GM20431 (cell line): Measurements from ENCODE around the gene RASA2.

Experiments
- in situ Hi-C: fragments of 300-500 bp; cut with MseI, MboI; formaldehyde crosslinking; loops from one replicate; pipeline ENCODE4 v1.15.0; 2020; ENCODE audit warnings: low sequenced_read_pairs; ENCODE audit not compliant: unreplicated experiment

Gene RASA2

DNA sequence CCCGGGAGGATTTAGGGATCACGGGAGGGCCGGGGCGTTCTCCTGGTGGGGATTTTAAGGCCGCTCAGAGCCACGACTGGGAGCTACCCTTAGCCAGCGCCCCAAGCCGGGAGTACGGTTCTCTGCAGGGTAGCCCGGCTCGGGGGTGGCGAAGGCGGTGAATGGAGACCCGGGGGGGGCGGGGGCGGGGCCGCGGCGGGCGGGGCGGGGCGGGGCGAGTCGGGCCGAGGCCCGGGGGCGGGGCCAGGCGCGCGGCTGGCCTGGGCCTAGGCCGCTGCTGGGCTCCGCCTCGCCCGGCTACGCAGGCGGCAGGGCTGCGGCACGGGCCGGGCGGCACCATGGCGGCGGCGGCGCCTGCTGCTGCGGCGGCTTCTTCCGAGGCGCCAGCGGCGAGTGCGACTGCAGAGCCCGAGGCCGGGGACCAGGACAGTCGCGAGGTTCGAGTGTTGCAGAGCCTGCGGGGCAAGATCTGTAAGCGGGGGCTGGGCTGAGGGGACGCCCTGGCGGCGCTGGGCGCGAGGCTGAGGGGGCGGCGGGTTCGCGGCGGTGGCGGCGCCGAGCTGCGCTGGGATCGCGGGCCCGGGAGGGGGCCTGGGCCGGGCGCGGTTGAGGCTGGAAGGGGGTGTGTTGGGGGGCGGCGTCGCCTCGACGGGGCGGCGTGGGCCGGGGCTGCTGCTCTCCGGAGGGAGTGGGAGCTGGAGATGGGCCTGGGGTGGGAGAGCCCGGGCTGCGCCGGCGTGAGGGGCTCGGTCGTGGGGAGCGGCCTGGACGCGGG is at the start of gene RASA2:
Gene RASA2, plus strand, starts transcription at position 282 of the 775 bp plus-strand sequence. Its CDS starts 57 bp downstream, at position 339.
- in situ Hi-C loops, result no loop called here

DNA sequence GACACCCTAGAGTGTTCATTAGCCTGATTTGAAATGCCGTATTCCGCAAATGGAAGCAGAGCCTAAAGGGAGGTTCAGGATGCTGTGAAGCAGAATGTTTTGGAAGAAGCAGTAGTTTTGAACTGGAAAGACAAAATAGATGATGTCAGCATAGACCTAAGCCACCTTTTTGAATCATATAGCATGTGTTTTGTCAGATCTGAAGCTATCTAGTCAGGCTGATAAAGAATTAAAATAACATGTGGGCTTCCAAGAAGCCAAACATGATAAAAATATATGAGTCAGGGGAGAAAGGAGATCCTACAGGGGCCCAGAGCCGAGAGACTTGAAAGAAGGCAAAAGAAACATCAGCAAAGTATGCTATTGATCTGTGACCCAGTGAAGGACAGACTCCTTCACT is 47.2 kb upstream of the RASA2 start:
- in situ Hi-C loops, result no loop called here

- in situ Hi-C loops, result no loop called here
Observed at GRCh38 chr3:141440942-141441341, 45.9 kb upstream of the RASA2 start.

DNA sequence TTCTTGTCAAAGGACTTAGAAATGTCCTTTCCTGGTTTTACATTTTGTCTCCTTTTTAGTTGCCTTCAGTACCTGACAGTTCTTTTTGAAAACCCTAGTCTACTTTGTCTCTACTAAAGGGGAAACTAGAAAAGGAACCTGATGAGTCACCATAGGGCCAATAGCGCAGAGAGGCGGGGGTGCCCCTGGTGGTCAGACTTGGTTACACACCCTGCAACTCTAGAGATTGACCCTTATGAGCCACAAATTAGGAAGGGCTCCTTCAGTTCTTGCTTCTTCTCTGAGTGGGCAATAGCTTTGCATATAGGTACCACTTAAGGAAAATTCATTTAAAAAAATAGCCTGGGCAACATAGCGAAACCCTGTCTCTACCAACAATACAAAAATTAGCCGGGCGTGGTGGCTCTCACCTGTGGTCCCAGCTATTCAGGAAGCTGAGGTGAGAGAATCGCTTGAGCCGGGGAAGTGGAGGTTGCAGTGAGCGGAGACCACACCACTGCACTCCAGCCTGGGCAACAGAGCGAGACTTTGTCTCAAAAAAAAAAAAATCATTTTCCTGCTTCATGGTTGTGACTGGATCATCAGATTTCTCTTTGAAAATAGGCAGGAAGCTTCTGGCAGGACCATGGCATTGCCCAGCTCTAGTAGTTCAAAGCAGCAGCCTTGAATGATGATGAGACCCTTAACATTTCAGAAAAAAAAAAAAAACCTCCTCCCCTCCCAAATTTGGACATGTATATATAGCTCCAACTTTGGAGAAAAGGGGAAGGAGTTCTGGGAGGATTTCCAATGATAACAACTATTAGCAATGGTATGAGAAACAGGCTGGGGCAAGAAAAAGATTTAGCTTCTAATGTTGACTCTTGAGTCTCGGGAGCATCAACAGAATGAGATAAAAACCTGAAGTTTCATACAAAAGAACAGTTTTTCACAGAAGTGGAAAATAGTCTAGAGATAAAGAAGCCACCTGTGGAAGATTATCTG is 45.2 kb upstream of the RASA2 start:
- in situ Hi-C loops, result no loop called here

- in situ Hi-C loops, result no loop called here
Observed at GRCh38 chr3:141442446-141442845, 44.4 kb upstream of the RASA2 start.

DNA sequence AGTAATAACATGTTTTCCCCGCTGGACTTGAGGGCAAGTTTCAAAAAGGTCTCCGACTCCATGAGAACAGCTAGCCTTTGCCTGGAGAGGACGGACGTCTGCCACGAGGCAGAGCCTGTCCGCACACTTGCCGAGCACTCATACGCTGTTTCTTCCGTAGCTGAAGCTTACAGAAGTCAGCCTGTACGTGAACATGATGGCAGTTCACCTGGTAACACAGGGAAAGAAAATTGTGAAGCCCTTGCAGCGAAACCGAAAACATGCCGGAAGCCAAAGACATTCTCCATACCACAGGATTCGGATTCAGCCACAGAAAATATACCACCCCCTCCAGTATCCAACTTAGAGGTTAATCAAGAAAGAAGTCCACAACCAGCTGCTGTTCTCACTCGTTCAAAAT is 43.9 kb upstream of the RASA2 start:
- in situ Hi-C loops, result no loop called here

- in situ Hi-C loops, result no loop called here
Observed at GRCh38 chr3:141444586-141445285, 42.1 kb upstream of the RASA2 start.

DNA sequence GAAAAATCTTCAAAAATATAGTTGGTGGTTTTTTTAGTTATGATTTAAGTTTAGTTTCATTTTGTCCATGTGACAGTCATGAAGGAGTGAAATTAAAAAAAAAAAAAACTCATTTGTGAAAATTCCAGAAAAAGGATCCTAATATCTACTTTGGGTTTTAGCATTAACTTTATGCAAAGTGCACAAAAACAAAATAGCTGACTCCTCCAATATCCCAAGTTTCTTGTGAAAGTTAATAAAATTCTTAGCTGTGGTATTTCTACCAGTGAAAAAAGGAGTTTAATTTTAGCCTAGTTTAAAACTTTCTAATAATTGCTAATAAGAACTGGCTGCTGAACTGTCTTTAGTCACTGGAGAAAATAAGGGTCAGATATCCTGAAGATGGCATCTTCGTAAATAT is 40.8 kb upstream of the RASA2 start:
- in situ Hi-C loops, result no loop called here

- in situ Hi-C loops, result no loop called here
Observed at GRCh38 chr3:141446737-141447136, 40.1 kb upstream of the RASA2 start.

DNA sequence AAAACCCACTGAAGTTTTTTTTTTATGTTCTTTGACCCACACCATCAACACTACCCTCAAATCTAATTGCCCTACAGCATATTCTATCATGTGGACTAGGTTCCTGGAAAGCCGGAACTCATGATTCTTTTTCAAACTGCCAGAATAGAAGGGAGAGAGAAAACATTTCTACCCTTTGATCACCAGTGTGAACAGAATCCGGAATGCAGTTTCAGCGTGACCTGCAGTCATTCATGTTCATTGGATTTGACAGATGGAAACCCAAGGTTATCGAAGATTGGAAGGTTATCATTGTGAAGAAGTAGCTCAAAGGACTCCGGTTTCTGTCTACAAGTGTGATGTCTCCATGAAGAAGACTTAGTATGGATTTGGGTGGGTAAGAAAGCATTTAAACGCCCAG is 39.4 kb upstream of the RASA2 start:
- in situ Hi-C loops, result no loop called here

DNA sequence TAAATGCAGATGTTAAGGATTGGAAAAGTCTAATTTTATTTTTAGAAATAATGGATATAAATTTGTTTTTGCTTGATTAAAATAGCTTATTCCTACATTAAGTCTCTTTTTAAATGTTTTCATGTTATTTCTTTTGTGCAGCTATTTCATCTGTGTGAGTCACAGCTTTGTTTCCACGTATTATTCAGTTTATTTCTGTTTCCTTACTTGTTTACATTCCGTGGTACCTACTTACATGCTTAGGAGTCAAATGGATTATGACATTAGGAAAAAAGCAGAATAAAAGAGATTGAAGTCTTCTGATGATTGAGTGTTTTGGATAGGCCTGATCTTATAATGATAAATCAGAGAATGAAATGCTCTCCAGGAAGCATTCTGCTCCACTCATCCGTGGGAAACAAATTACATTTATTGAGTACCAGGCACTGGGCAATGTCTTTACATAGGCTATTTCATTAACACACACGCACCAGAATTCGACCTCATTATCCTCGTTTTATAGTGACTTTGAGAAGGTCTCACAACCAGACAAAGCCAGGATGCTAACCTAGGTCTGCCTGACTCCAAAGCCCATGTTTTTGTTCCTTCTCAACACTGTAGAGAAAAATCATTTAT is 38.1 kb upstream of the RASA2 start:
- in situ Hi-C loops, result no loop called here

DNA sequence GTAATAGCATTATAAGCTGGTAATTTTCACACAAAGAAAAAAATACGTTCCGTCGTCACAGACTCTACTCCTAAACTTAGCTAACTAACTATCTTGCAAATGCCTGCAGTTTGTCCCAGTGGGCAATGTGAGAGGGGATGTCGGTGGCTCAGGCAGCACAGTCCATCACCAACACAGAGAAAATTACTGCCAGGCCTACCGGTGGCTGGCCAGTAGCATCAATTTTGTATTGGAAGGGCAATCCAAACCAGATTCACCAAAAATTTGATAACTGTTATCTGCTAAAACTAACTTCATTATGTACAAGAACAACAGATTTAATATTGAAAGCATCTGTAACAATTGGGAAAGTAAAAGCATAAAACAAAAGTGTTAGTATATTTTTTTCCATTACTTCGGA is 37.4 kb upstream of the RASA2 start:
- in situ Hi-C loops, result no loop called here

- in situ Hi-C loops, result loop anchor here (5.0 to 10.0 kb wide), 2 partner anchors 96 to 149 kb away; no protein-coding TSS in a partner anchor
Observed at GRCh38 chr3:141450727-141451375, 36.0 kb upstream of the RASA2 start.

DNA sequence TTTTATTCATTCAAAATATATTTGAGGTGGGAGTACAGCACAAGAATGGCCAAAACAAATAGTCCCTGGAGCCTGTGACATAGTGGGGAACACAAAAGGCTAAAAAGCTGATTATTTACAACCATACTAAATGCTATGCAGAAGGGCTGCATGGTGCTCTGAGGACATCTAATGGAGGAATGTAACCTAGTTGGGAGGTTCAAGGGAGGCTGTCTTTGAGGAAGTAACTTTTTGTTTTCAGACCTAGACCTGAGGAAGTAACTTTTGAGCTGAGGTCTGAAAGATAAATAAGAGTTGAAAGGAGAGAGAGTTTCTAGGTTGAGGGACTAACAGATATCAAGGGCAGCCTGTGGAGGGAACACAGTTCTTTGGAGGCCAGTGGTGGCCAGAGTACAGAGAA is 34.8 kb upstream of the RASA2 start:
- in situ Hi-C loops, result loop anchor here (5.0 to 10.0 kb wide), 2 partner anchors 97 to 150 kb away; no protein-coding TSS in a partner anchor

DNA sequence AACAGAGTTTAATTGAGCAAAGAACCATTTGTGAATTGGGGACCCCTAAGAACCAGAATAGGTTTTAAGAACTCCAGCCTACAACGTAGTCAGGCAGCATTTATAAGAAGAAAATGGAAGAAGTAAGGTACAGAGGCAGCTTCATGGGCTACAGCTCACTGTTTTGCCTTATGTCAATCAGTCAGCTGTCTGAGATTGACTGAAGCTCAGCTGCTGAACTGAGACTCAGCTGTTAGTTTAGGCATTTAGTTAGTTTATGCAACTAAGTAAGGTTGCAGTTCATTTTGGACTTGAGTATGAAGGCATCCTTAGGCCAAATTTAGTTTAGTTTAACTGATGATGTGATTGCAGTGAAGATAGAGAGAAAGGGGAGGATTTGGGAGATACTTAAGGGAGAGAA is 34.1 kb upstream of the RASA2 start:
- in situ Hi-C loops, result loop anchor here (5.0 to 10.0 kb wide), 2 partner anchors 98 to 150 kb away; no protein-coding TSS in a partner anchor

GRCh38 chr3:141454054-141454453 is 32.8 kb upstream of the RASA2 start:
- in situ Hi-C loops, result loop anchor here (5.0 to 10.0 kb wide), 2 partner anchors 99 to 152 kb away; no protein-coding TSS in a partner anchor

GRCh38 chr3:141454906-141455602 is 31.8 kb upstream of the RASA2 start:
- in situ Hi-C loops, result loop anchor here (5.0 to 10.0 kb wide), 2 partner anchors 100 to 153 kb away; no protein-coding TSS in a partner anchor

GRCh38 chr3:141455603-141456300 is 31.1 kb upstream of the RASA2 start:
- in situ Hi-C loops, result loop anchor here (10.0 kb wide), 1 partner anchor 101 kb away; no protein-coding TSS in a partner anchor
